ENCODE results near the gene DOCK10.

The DOCK10 gene

GRCh38 chr2:224836263-224836662 lies 206.0 kb downstream of the DOCK10 start:
- DNase-seq (ENCODE audit: low read depth): no peak
- TF ChIP-seq MYC (IDR thresholded peaks at IDR 0.05; ENCODE audit: low read depth, low read length) (no peak), MAX (IDR thresholded peaks at IDR 0.05; ENCODE audit: low read depth, low read length) (no peak), CTCF (IDR thresholded peaks at IDR 0.05; ENCODE audit: low read depth, low read length) (no peak), POLR2A (IDR thresholded peaks at IDR 0.05; ENCODE audit: extremely low read depth, insufficient read length) (no peak)
- H3K4me3 ChIP-seq (ENCODE audit: low read depth, low read length): no peak overlapping the region

GRCh38 chr2:224835405-224835804 lies 206.9 kb downstream of the DOCK10 start:
- DNase-seq (ENCODE audit: low read depth): no peak
- no peak for TF ChIP-seq MYC (IDR thresholded peaks at IDR 0.05; ENCODE audit: low read depth, low read length)
- TF ChIP-seq MAX (IDR thresholded peaks at IDR 0.05; ENCODE audit: low read depth, low read length): no peak
- H3K4me3 ChIP-seq (ENCODE audit: low read depth, low read length): no peak overlapping the region

- no peak for DNase-seq (ENCODE audit: low read depth)
- no peak overlapping the region for H3K4me3 ChIP-seq (ENCODE audit: low read depth, low read length)
- TF ChIP-seq CTCF (IDR thresholded peaks at IDR 0.05; ENCODE audit: low read depth, low read length): no peak
- TF ChIP-seq MYC (IDR thresholded peaks at IDR 0.05; ENCODE audit: low read depth, low read length): no peak
- TF ChIP-seq POLR2A (IDR thresholded peaks at IDR 0.05; ENCODE audit: extremely low read depth, insufficient read length): no peak
- no peak for TF ChIP-seq MAX (IDR thresholded peaks at IDR 0.05; ENCODE audit: low read depth, low read length)
Observed at GRCh38 chr2:224833986-224834385, 208.3 kb downstream of the DOCK10 start.

GRCh38 chr2:224832207-224832606 lies 210.1 kb downstream of the DOCK10 start:
- H3K4me3 ChIP-seq (ENCODE audit: low read depth, low read length): no peak overlapping the region
- no peak for DNase-seq (ENCODE audit: low read depth)
- TF ChIP-seq POLR2A (IDR thresholded peaks at IDR 0.05; ENCODE audit: extremely low read depth, insufficient read length): no peak
- TF ChIP-seq MYC (IDR thresholded peaks at IDR 0.05; ENCODE audit: low read depth, low read length): no peak
- no peak for TF ChIP-seq CTCF (IDR thresholded peaks at IDR 0.05; ENCODE audit: low read depth, low read length)
- no peak for TF ChIP-seq MAX (IDR thresholded peaks at IDR 0.05; ENCODE audit: low read depth, low read length)

GRCh38 chr2:224831530-224831929 lies 210.7 kb downstream of the DOCK10 start:
- no peak overlapping the region for H3K4me3 ChIP-seq (ENCODE audit: low read depth, low read length)
- DNase-seq (ENCODE audit: low read depth): no peak
- TF ChIP-seq POLR2A (IDR thresholded peaks at IDR 0.05; ENCODE audit: extremely low read depth, insufficient read length) (no peak), CTCF (IDR thresholded peaks at IDR 0.05; ENCODE audit: low read depth, low read length) (no peak)

GRCh38 chr2:224820283-224820991 lies 221.8 kb downstream of the DOCK10 start:
- no peak for TF ChIP-seq MYC (IDR thresholded peaks at IDR 0.05; ENCODE audit: low read depth, low read length)
- TF ChIP-seq CTCF (IDR thresholded peaks at IDR 0.05; ENCODE audit: low read depth, low read length): no peak
- TF ChIP-seq MAX (IDR thresholded peaks at IDR 0.05; ENCODE audit: low read depth, low read length): no peak
- no peak for TF ChIP-seq POLR2A (IDR thresholded peaks at IDR 0.05; ENCODE audit: extremely low read depth, insufficient read length)
- H3K4me3 ChIP-seq (ENCODE audit: low read depth, low read length): no peak overlapping the region
- DNase-seq (ENCODE audit: low read depth): no peak
